HepG2 (cell line): Measurements from ENCODE around the gene FANCG.

Source experiments
- EZH2 ChIP-seq: conservative IDR thresholded peaks from 2 replicates; pipeline ENCODE4 v1.6.1; 2012; ENCODE audit warnings: mild to moderate bottlenecking, low read depth, low read length, moderate library complexity
- JUNB ChIP-seq: sonication (generic); formaldehyde crosslinking; IDR thresholded peaks from 2 replicates; pipeline ENCODE4 v1.8.0; 2022; ENCODE audit warnings: missing genetic modification reagents, mild to moderate bottlenecking, borderline replicate concordance
- KLF6 ChIP-seq: IDR thresholded peaks from 2 replicates; pipeline ENCODE4 v1.8.0; 2016; ENCODE audit warnings: missing biosample characterization, missing genetic modification reagents
- NFE2L1 ChIP-seq: sonication (generic); formaldehyde crosslinking; IDR thresholded peaks from 2 replicates; pipeline ENCODE4 v1.4.0; 2020; ENCODE audit warnings: missing genetic modification reagents, mild to moderate bottlenecking, borderline replicate concordance
- PCBP1 ChIP-seq: fragments of 200-400 bp; formaldehyde crosslinking; IDR thresholded peaks from 2 replicates; pipeline ENCODE4 v1.6.1; 2017; ENCODE audit warnings: mild to moderate bottlenecking, low read depth, low read length, borderline replicate concordance
- POLR2AphosphoS5 ChIP-seq: IDR thresholded peaks from 2 replicates; pipeline ENCODE4 v1.6.1; 2012; ENCODE audit warnings: low read depth, low read length
- RXRA ChIP-seq: sonication (generic); formaldehyde crosslinking; IDR thresholded peaks from 2 replicates; pipeline ENCODE4 v1.5.1; 2020; ENCODE audit warnings: missing genetic modification reagents
- SAFB2 ChIP-seq: sonication (generic); formaldehyde crosslinking; IDR thresholded peaks from 2 replicates; pipeline ENCODE4 v1.5.1; 2020; ENCODE audit warnings: missing genetic modification reagents, low read depth, mild to moderate bottlenecking, borderline replicate concordance
- ZNF331 ChIP-seq: sonication (generic); formaldehyde crosslinking; IDR thresholded peaks from 2 replicates; pipeline ENCODE4 v1.4.0; 2020; ENCODE audit warnings: missing genetic modification reagents
- ZNF782 ChIP-seq: sonication (generic); formaldehyde crosslinking; IDR thresholded peaks from 2 replicates; pipeline ENCODE4 v1.4.0; 2020; ENCODE audit warnings: missing genetic modification reagents, mild to moderate bottlenecking, borderline replicate concordance
- TF ChIP-seq, protein P1 (sequence below): sonication (generic); formaldehyde crosslinking; IDR thresholded peaks from 2 replicates; pipeline ENCODE4 v1.5.0; 2020; ENCODE audit warnings: mild to moderate bottlenecking, missing genetic modification reagents, moderate library complexity
- TF ChIP-seq, protein P2 (sequence below): sonication (generic); formaldehyde crosslinking; IDR thresholded peaks from 2 replicates; pipeline ENCODE4 v1.4.0; 2020; ENCODE audit warnings: mild to moderate bottlenecking, missing genetic modification reagents, borderline replicate concordance

DNA sequence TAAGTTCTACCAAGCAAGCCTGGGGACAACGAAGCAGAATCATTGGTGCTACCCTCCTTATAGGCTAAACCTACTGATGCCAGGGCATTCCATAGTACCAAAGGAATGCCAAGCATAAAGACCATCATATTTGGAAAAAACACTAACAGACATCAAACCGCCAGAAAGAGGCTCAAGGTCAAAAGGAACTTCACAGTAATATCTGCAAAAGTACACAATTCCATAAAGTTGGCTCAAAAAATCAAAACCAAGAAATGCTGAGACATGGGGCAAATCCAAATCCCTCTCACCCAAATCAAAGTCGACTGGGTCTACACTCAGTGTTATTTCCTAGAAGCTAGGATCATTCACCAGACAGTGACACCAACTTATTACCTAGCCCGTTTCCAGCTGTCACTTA is 10.7 kb downstream of the FANCG start:
- TF ChIP-seq SAFB2 (no peak), KLF6 (CRISPR knock-in tag) (no peak), JUNB (CRISPR knock-in tag) (no peak), EZH2 (no peak), NFE2L1 (CRISPR knock-in tag) (no peak), RXRA (no peak), ZNF782 (CRISPR knock-in tag) (no peak), PCBP1 (no peak), POLR2AphosphoS5 (no peak), ZNF331 (no peak)
- TF ChIP-seq, protein P1, sequence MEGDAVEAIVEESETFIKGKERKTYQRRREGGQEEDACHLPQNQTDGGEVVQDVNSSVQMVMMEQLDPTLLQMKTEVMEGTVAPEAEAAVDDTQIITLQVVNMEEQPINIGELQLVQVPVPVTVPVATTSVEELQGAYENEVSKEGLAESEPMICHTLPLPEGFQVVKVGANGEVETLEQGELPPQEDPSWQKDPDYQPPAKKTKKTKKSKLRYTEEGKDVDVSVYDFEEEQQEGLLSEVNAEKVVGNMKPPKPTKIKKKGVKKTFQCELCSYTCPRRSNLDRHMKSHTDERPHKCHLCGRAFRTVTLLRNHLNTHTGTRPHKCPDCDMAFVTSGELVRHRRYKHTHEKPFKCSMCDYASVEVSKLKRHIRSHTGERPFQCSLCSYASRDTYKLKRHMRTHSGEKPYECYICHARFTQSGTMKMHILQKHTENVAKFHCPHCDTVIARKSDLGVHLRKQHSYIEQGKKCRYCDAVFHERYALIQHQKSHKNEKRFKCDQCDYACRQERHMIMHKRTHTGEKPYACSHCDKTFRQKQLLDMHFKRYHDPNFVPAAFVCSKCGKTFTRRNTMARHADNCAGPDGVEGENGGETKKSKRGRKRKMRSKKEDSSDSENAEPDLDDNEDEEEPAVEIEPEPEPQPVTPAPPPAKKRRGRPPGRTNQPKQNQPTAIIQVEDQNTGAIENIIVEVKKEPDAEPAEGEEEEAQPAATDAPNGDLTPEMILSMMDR (CRISPR knock-in tag), result no peak
- TF ChIP-seq, protein P2, sequence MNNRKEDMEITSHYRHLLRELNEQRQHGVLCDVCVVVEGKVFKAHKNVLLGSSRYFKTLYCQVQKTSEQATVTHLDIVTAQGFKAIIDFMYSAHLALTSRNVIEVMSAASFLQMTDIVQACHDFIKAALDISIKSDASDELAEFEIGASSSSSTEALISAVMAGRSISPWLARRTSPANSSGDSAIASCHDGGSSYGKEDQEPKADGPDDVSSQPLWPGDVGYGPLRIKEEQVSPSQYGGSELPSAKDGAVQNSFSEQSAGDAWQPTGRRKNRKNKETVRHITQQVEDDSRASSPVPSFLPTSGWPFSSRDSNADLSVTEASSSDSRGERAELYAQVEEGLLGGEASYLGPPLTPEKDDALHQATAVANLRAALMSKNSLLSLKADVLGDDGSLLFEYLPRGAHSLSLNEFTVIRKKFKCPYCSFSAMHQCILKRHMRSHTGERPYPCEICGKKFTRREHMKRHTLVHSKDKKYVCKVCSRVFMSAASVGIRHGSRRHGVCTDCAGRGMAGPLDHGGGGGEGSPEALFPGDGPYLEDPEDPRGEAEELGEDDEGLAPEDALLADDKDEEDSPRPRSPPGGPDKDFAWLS, result no peak
